Lung (tissue), 12 donors: ENCODE data around the gene SPSB1. TPM values are rescaled to one million over a fixed set of nuclear protein-coding genes. Genes with fewer than 3 reads are reported as not detected.

Experiments used
- ATAC-seq: fragments of 200-7000 bp; cut with Tn5 transposase; one replicate; pipeline ENCODE4 v1.9.1; 2020; ENCODE audit warnings: moderate number of reproducible peaks; ENCODE audit not compliant: insufficient read depth, low FRiP score
- DNase-seq, 3 donors: peaks; one replicate each; pipeline ENCODE4 v3.0.0-alpha.2; 2013 to 2017
- H3K27ac ChIP-seq, 2 donors: one replicate each; pipeline ENCODE4 v1.5.1; 2013; ENCODE audit warnings: mild to moderate bottlenecking in 2 of 2, moderate library complexity in 2 of 2, control low read depth in 1 of 2, inconsistent platforms in 1 of 2, low read depth in 1 of 2, low read length in 1 of 2
- H3K27me3 ChIP-seq, 3 donors: one replicate each; pipeline ENCODE4 v1.5.1; 2013; ENCODE audit warnings: low read length in 2 of 3; ENCODE audit not compliant: control insufficient read depth in 3 of 3, insufficient read depth in 3 of 3
- H3K36me3 ChIP-seq, 4 donors: one replicate each; pipeline ENCODE4 v1.5.1; 2013; ENCODE audit warnings: low read length in 4 of 4, mild to moderate bottlenecking in 1 of 4, moderate library complexity in 1 of 4; ENCODE audit not compliant: control insufficient read depth in 4 of 4, insufficient read depth in 4 of 4
- H3K4me1 ChIP-seq, 5 donors: one replicate each; pipeline ENCODE4 v1.5.1; 2013; ENCODE audit warnings: low read length in 5 of 5, mild to moderate bottlenecking in 2 of 5, moderate library complexity in 1 of 5; ENCODE audit not compliant: control insufficient read depth in 5 of 5, insufficient read depth in 5 of 5
- H3K4me3 ChIP-seq: one replicate; pipeline ENCODE4 v1.5.1; 2013; ENCODE audit warnings: mild to moderate bottlenecking, control low read depth, moderate library complexity
- H3K9ac ChIP-seq, 2 donors: one replicate each; pipeline ENCODE4 v1.5.1; 2013; ENCODE audit warnings: low read length in 2 of 2, control low read depth in 1 of 2; ENCODE audit not compliant: insufficient read depth in 1 of 2
- H3K9me3 ChIP-seq, 4 donors: one replicate each; pipeline ENCODE4 v1.5.1; 2013; ENCODE audit warnings: low read length in 3 of 4, mild to moderate bottlenecking in 1 of 4, moderate library complexity in 1 of 4; ENCODE audit not compliant: control insufficient read depth in 4 of 4, insufficient read depth in 3 of 4
- CTCF ChIP-seq: IDR thresholded peaks from 2 replicates; pipeline ENCODE4 v1.5.1; 2012; ENCODE audit warnings: mild to moderate bottlenecking; ENCODE audit errors: control extremely low read depth, extremely low read depth
- WGBS, 2 donors: extraction: QIAGEN DNeasy Blood & Tissue Kit; methylation state at CpG; one replicate each; pipeline ENCODE4 v1.1.7; 2013; 5-methylcytosine and 5-hydroxymethylcytosine counted together
- polyA plus RNA-seq, 2 donors: library from polyadenylated mRNA; stranded (reverse); fragments of 200-250 nt; gene quantifications; one replicate each; pipeline ENCODE4 v1.2.1, GENCODE V29; 2013
- total RNA-seq, 2 donors: library from RNA; depleted of rRNA in 1 of 2; stranded (reverse); fragments of >200 nt in 1 of 2; gene quantifications; one replicate each; pipeline ENCODE4 v1.2.1, GENCODE V29; 2014 to 2021
- donor health status: control.
- donor health status: control.
- donor health status: Bipolar disorder and iron deficiency.
- donor health status: healthy.
- donor health status: DM: yes; HTN: yes; CAD: no.

SPSB1 gene
- total and polyA plus RNA-seq, 4 donors = 9.5 to 25.9 (median 21.6) TPM

- TF ChIP-seq CTCF = no peak
- ATAC-seq (no peak), DNase-seq (no peak)
- Histone ChIP-seq H3K27ac (peak overlapping the region; percentile 24 to 84), H3K27me3 (no peaks in the 10 kb centered on the region), H3K9ac (no peak overlapping the region), H3K4me1 (peaks cover 3 to 34% (median 31%) of the 10 kb centered on the region in 5 donors), H3K4me3 (no peak overlapping the region), H3K36me3 (peaks cover 0 to 26% (median 14%) of the 10 kb centered on the region in 4 donors), H3K9me3 (no peaks in the 10 kb centered on the region)
- 87 to 96% methylated on average over 3 of the region's 3 CpGs for WGBS, 2 donors
Measured at GRCh38 chr1:9249263-9249533, 43.5 kb upstream of the SPSB1 start.

GRCh38 chr1:9249534-9250410, 42.9 kb upstream of the SPSB1 start:
- peaks cover 3 to 34% (median 26%) of the 10 kb centered on the region in 5 donors for H3K4me1 ChIP-seq
- H3K4me3 ChIP-seq = no peak overlapping the region

GRCh38 chr1:9250411-9251381, 42.0 kb upstream of the SPSB1 start:
- no peak overlapping the region for H3K9ac ChIP-seq
- no peak for TF ChIP-seq CTCF
- WGBS, 2 donors = 63 to 82% methylated on average over 21 of the region's 21 CpGs
- peak; percentile 40 for ATAC-seq
- H3K36me3 ChIP-seq = peaks cover 0 to 19% (median 10%) of the 10 kb centered on the region in 4 donors
- no peaks in the 10 kb centered on the region for H3K27me3 ChIP-seq
- H3K4me3 ChIP-seq = no peak overlapping the region
- H3K9me3 ChIP-seq = no peaks in the 10 kb centered on the region
- no peak for DNase-seq
- H3K4me1 ChIP-seq = peaks cover 3 to 34% (median 17%) of the 10 kb centered on the region in 5 donors
- H3K27ac ChIP-seq = peak overlapping the region; percentile 21 to 71

More at GRCh38 chr1:9249534-9250410, 42.9 kb upstream of the SPSB1 start:
- DNase-seq (peak in 1 of 3 donors; percentile 23), ATAC-seq (peak; percentile 28)
- 71 to 82% methylated on average over 17 of the region's 17 CpGs for WGBS, 2 donors
- TF ChIP-seq CTCF = peak; percentile 52
- Histone ChIP-seq H3K9ac (no peak overlapping the region), H3K9me3 (no peaks in the 10 kb centered on the region), H3K27ac (peak overlapping the region; percentile 24 to 84), H3K27me3 (no peaks in the 10 kb centered on the region), H3K36me3 (peaks cover 0 to 26% (median 16%) of the 10 kb centered on the region in 4 donors)
